ENCODE data around the gene USP54.

DNA sequence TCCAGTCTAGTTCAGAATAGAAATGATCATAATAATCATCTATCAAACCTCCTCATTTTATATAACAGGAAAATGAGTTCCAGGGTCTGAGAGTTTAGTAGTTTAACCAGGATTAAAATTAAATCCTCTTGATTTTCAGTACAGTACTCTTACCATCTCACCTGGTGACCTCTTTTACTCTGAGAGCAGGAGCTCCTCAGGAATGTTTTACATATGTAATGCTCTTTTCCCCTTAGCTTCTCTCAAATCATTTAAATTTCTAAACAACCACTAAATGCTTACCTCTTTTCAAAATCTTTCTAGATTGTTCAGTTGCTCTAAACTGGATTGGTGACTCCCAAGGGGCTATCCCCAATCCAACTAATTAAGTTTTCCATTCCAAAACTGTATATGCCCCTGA lies 85.1 kb downstream of the USP54 start:
- TF ChIP-seq, protein P1, sequence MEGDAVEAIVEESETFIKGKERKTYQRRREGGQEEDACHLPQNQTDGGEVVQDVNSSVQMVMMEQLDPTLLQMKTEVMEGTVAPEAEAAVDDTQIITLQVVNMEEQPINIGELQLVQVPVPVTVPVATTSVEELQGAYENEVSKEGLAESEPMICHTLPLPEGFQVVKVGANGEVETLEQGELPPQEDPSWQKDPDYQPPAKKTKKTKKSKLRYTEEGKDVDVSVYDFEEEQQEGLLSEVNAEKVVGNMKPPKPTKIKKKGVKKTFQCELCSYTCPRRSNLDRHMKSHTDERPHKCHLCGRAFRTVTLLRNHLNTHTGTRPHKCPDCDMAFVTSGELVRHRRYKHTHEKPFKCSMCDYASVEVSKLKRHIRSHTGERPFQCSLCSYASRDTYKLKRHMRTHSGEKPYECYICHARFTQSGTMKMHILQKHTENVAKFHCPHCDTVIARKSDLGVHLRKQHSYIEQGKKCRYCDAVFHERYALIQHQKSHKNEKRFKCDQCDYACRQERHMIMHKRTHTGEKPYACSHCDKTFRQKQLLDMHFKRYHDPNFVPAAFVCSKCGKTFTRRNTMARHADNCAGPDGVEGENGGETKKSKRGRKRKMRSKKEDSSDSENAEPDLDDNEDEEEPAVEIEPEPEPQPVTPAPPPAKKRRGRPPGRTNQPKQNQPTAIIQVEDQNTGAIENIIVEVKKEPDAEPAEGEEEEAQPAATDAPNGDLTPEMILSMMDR (IDR thresholded peaks at IDR 0.05) = no peak
- no peak for TF ChIP-seq FOXM1 (IDR thresholded peaks at IDR 0.05; ENCODE audit: low read depth)
- no peak for TF ChIP-seq MXI1 (IDR thresholded peaks at IDR 0.05; ENCODE audit: low read depth, low read length)
- TF ChIP-seq MEF2A (IDR thresholded peaks at IDR 0.05; ENCODE audit: borderline replicate concordance, low read depth) = no peak
- TF ChIP-seq FOSL2 (IDR thresholded peaks at IDR 0.05; ENCODE audit: borderline replicate concordance, low read depth) = no peak
- TF ChIP-seq CHD2 (IDR thresholded peaks at IDR 0.05; ENCODE audit: low read length, partially characterized antibody) = no peak
- TF ChIP-seq RAD21 (IDR thresholded peaks at IDR 0.05; ENCODE audit: low read length) = no peak
- TF ChIP-seq, protein P2, sequence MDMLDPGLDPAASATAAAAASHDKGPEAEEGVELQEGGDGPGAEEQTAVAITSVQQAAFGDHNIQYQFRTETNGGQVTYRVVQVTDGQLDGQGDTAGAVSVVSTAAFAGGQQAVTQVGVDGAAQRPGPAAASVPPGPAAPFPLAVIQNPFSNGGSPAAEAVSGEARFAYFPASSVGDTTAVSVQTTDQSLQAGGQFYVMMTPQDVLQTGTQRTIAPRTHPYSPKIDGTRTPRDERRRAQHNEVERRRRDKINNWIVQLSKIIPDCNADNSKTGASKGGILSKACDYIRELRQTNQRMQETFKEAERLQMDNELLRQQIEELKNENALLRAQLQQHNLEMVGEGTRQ (IDR thresholded peaks at IDR 0.05; ENCODE audit: borderline replicate concordance, low read depth, low read length) = no peak
- TF ChIP-seq, protein P3, sequence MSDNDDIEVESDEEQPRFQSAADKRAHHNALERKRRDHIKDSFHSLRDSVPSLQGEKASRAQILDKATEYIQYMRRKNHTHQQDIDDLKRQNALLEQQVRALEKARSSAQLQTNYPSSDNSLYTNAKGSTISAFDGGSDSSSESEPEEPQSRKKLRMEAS (IDR thresholded peaks at IDR 0.05; ENCODE audit: low read depth) = no peak
- no peak for TF ChIP-seq TEAD4 (IDR thresholded peaks at IDR 0.05; ENCODE audit: borderline replicate concordance, insufficient read depth)
- TF ChIP-seq NRF1 (IDR thresholded peaks at IDR 0.05; ENCODE audit: low read depth, low read length) = no peak
- TF ChIP-seq SIN3A (IDR thresholded peaks at IDR 0.05; ENCODE audit: borderline replicate concordance, low read depth, low read length) = no peak
- TF ChIP-seq, protein P4, sequence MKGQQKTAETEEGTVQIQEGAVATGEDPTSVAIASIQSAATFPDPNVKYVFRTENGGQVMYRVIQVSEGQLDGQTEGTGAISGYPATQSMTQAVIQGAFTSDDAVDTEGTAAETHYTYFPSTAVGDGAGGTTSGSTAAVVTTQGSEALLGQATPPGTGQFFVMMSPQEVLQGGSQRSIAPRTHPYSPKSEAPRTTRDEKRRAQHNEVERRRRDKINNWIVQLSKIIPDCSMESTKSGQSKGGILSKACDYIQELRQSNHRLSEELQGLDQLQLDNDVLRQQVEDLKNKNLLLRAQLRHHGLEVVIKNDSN (IDR thresholded peaks at IDR 0.05; ENCODE audit: borderline replicate concordance, low read depth) = no peak
- TF ChIP-seq RFX5 (IDR thresholded peaks at IDR 0.05; ENCODE audit: low read length) = no peak
